GM21360 (cell line): ENCODE results near the gene GOLGA8T.
"Not testable (repeated sequence)": the region's sequence is repeated elsewhere in the genome, so short reads cannot be mapped to it uniquely, and the experiment has no call there.

Experiments
- ATAC-seq: cut with Tn5 transposase; IDR thresholded peaks from one replicate; pipeline ENCODE4 v1.9.1; 2021; ENCODE audit warnings: mild to moderate bottlenecking, moderate library complexity; ENCODE audit not compliant: unreplicated experiment

GOLGA8T gene

GRCh38 chr15:30134751-30135150 lies at the start of gene GOLGA8T:
Gene GOLGA8T, plus strand, starts transcription at chr15:30135051. Its CDS starts 98 bp downstream, at chr15:30135149.
- not testable (repeated sequence) for ATAC-seq

GRCh38 chr15:30097827-30098226 lies 37.0 kb upstream of the GOLGA8T start:
- ATAC-seq, result not testable (repeated sequence)

GRCh38 chr15:30102890-30103289 lies 32.0 kb upstream of the GOLGA8T start:
- ATAC-seq, result not testable (repeated sequence)

- ATAC-seq, result not testable (repeated sequence)
These were observed 30.8 kb upstream of the GOLGA8T start for GRCh38 chr15:30103941-30104507.

- not testable (repeated sequence) for ATAC-seq
These were observed 24.3 kb upstream of the GOLGA8T start for GRCh38 chr15:30110591-30110990.

- not testable (repeated sequence) for ATAC-seq
These were observed 4.8 kb upstream of the GOLGA8T start for GRCh38 chr15:30130066-30130465.

- ATAC-seq, result not testable (repeated sequence)
These were observed 8.4 kb downstream of the GOLGA8T start for GRCh38 chr15:30143246-30143645.

GRCh38 chr15:30149891-30150290 lies 15.0 kb downstream of the GOLGA8T start:
- ATAC-seq, result not testable (repeated sequence)

- ATAC-seq, result not testable (repeated sequence)
These were observed 27.9 kb downstream of the GOLGA8T start for GRCh38 chr15:30162479-30163357.

- not testable (repeated sequence) for ATAC-seq
These were observed 28.9 kb downstream of the GOLGA8T start for GRCh38 chr15:30163759-30164158.

- not testable (repeated sequence) for ATAC-seq
These were observed 29.4 kb downstream of the GOLGA8T start for GRCh38 chr15:30164257-30164656.

- not testable (repeated sequence) for ATAC-seq
These were observed 32.6 kb downstream of the GOLGA8T start for GRCh38 chr15:30167403-30167802.

- not testable (repeated sequence) for ATAC-seq
These were observed 33.0 kb downstream of the GOLGA8T start for GRCh38 chr15:30167886-30168285.

GRCh38 chr15:30171452-30171851 lies 36.6 kb downstream of the GOLGA8T start:
- ATAC-seq, result not testable (repeated sequence)

GRCh38 chr15:30173041-30173608 lies 38.3 kb downstream of the GOLGA8T start:
- ATAC-seq, result not testable (repeated sequence)

GRCh38 chr15:30175291-30175690 lies 40.4 kb downstream of the GOLGA8T start:
- not testable (repeated sequence) for ATAC-seq

GRCh38 chr15:30176613-30177012 lies 41.8 kb downstream of the GOLGA8T start:
- not testable (repeated sequence) for ATAC-seq

GRCh38 chr15:30179814-30180213 lies 45.0 kb downstream of the GOLGA8T start:
- not testable (repeated sequence) for ATAC-seq

GRCh38 chr15:30185495-30185894 lies 50.6 kb downstream of the GOLGA8T start:
- ATAC-seq, result not testable (repeated sequence)

- ATAC-seq, result not testable (repeated sequence)
These were observed 52.6 kb downstream of the GOLGA8T start for GRCh38 chr15:30187429-30187828.

- ATAC-seq, result not testable (repeated sequence)
These were observed 54.9 kb downstream of the GOLGA8T start for GRCh38 chr15:30189754-30190153.
